Measurements from ENCODE around the gene CNTNAP2. TPM values are rescaled to one million over a fixed set of nuclear protein-coding genes. Genes with fewer than 3 reads are reported as not detected.

Gene CNTNAP2
- total RNA-seq, 1 donor, result under 0.01 TPM

DNA sequence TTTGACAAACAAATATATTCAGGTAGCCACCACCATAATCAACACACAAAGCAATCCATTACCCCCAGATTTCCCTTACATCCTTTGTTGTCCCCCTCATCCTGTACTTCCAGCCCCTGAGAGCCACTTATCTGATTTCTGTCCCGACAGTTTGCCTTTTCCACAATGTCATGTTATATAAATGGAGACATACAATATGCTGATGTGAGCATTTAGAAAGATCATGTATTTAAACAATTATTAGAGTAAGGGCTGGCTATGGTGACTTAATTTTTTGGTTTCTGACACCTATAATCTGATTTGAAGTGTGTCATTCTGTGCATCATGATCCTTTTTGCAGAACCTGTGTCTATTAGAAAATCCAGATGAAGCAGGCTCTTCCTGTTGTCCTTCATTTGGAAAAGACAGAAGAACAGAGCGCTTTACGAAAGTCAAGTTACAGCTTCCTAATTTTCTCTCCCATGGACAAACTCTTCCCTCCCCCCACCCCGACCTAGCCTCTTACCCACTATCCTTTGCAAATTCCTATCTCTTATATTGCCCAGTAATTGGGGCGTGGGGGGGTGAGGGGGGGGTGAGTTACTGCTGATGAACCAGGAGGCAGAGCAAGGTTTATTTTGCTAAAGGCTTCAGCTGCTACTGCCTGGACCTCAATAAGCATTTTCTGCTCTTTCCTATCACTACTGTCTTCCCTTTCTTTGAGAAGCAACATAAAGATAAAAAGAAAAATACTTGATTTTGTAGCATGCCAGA lies 2221.6 kb downstream of the CNTNAP2 start:
- TF ChIP-seq, protein P1, sequence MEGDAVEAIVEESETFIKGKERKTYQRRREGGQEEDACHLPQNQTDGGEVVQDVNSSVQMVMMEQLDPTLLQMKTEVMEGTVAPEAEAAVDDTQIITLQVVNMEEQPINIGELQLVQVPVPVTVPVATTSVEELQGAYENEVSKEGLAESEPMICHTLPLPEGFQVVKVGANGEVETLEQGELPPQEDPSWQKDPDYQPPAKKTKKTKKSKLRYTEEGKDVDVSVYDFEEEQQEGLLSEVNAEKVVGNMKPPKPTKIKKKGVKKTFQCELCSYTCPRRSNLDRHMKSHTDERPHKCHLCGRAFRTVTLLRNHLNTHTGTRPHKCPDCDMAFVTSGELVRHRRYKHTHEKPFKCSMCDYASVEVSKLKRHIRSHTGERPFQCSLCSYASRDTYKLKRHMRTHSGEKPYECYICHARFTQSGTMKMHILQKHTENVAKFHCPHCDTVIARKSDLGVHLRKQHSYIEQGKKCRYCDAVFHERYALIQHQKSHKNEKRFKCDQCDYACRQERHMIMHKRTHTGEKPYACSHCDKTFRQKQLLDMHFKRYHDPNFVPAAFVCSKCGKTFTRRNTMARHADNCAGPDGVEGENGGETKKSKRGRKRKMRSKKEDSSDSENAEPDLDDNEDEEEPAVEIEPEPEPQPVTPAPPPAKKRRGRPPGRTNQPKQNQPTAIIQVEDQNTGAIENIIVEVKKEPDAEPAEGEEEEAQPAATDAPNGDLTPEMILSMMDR (IDR thresholded peaks at IDR 0.05; ENCODE audit: insufficient read depth, low read length), result no peak
- no peak for DNase-seq (ENCODE audit: low read depth)
- no peak overlapping the region for H3K4me3 ChIP-seq (ENCODE audit: low read depth, low read length)

DNA sequence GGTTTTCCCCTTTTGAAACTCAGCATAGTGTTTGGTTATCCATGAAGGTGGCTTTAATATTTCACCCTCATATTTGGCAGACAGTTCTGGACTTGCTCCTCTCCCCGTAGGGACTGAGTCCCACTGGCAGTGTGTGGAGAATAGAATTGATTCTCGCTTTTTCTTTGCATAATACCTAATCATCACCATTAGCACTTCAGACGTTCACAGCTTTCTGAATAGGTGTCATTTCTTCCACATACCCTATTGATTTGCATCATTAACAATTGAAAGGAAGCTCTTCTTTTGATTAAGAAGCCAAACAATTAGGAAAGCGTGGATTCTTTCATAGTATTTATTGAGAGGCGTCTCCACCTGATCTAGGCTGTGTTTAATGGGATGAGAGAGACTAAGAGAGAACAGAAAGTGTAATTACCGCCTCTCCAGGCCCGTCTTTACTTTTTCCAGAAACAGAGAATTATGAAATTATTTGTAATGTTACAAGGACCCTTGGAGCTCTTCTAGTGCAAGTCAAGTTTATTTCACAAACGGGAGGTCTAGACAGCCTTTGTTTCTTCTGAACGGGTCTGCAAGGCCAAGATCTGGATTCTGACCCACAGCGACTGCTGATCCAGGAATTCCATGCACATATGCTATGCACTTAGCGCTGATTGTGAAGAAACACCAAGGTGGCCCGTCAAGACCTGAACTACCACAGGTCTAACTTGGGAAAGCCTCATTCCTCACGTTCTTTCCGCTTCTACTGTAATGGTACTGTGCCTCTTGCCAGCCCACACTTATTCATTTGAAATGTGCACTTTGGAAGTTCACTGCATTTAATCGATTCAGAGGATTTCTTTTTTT lies 2224.1 kb downstream of the CNTNAP2 start:
- TF ChIP-seq, protein P1 (IDR thresholded peaks at IDR 0.05; ENCODE audit: insufficient read depth, low read length), result no peak
- DNase-seq (ENCODE audit: low read depth), result no peak
- no peak overlapping the region for H3K4me3 ChIP-seq (ENCODE audit: low read depth, low read length)

DNA sequence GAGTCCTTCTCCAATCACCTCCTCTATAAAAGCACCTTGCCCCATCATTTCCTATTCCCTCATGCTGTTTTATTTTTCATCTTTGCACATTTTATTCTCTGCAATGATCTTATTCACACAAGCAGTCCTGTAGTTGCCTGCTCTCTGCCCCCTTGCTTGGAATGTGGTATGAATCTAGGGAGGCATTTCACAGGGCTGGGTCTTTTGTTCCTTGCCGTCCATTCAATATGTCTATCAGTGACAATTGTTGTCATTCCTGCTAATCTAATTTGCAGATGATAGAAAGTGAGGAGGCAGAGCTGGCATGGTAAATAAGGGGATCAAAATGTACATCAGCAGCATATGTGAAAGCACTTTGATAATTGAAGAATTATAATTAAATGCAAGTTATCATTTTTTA lies 2227.8 kb downstream of the CNTNAP2 start:
- no peak overlapping the region for H3K4me3 ChIP-seq (ENCODE audit: low read depth, low read length)
- no peak for DNase-seq (ENCODE audit: low read depth)
- TF ChIP-seq, protein P1 (IDR thresholded peaks at IDR 0.05; ENCODE audit: insufficient read depth, low read length), result no peak

DNA sequence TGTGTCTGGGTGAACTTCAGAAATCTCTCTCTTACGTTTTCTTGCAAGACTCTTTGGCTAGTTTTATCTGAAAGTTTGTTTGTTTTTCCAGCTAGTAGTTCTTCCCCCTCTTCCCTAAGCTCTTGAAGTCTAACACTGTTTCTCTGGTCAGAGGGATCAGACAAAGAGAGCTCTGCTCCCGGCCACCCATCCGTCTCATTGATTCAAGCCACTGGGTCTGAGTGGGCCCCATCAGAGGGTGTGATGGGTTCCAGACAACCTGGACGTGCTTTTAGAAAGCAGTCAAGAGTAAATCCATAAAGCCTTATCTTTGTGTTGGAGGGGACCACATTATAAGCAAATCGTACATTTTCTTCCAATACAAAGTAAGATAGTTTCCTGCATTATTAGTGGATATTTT lies 2231.4 kb downstream of the CNTNAP2 start:
- DNase-seq (ENCODE audit: low read depth), result no peak
- H3K4me3 ChIP-seq (ENCODE audit: low read depth, low read length), result no peak overlapping the region
- TF ChIP-seq, protein P1 (IDR thresholded peaks at IDR 0.05; ENCODE audit: insufficient read depth, low read length), result no peak

DNA sequence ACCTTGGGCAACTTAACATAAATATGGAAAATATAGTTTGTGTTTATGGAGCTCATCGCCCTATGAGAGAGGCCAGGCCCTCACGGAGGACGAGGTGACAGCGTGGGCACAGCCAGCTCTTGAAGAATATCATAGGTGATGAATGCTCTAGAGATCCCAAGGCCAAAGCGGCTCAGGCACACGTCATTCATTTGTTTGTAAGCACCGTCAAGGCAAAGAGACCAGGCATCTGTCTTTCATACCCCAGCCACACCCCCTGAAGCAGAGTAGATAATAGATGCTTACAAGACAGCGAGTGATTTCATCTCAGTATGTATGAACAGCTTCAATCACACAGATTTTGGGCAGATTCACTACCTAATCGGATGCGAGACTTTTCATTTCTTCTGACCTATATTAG lies 2231.9 kb downstream of the CNTNAP2 start:
- DNase-seq (ENCODE audit: low read depth), result no peak
- TF ChIP-seq, protein P1 (IDR thresholded peaks at IDR 0.05; ENCODE audit: insufficient read depth, low read length), result no peak
- no peak overlapping the region for H3K4me3 ChIP-seq (ENCODE audit: low read depth, low read length)

DNA sequence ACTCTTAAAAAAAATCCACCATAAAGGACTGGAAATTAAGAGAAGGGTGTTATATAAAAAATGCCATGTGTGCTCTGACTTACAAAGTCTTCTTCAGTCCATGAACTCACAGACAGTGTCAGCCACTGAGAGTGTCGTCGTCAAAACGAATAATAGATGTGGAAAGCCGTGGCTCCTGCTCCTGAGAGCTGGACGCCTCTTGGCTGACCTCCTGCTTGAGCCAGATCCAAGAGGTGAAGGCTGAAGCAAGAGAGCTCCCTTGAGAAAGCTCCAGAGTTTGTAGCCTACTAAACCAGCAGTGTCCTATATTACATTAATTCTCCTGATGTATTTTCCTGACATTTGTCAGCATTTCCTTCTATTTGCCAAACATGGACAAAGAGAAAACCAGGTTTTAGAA lies 2239.7 kb downstream of the CNTNAP2 start:
- H3K4me3 ChIP-seq (ENCODE audit: low read depth, low read length), result no peak overlapping the region
- DNase-seq (ENCODE audit: low read depth), result no peak
- TF ChIP-seq, protein P1 (IDR thresholded peaks at IDR 0.05; ENCODE audit: insufficient read depth, low read length), result no peak

Measured in fibroblast of the aortic adventitia (primary cell).